ENCODE measurements around the gene HMCES. TPM values are rescaled to one million over a fixed set of nuclear protein-coding genes. Genes with fewer than 3 reads are reported as not detected.
A peak's percentile ranks its signal among the peaks of the same experiment; 100 is the strongest.

Gene HMCES
- total RNA-seq, 2 donors from 2014 or later, result 32.7 to 38.9 TPM

GRCh38 chr3:129271674-129272073 is 7.0 kb upstream of the HMCES start:
- H3K9me3 ChIP-seq, result no peaks in the 10 kb centered on the region
- no peaks in the 10 kb centered on the region for H3K4me1 ChIP-seq
- H3K36me3 ChIP-seq, result peaks cover 97% of the 10 kb centered on the region
- H3K4me3 ChIP-seq, result no peak overlapping the region
- no peak overlapping the region for H3K27ac ChIP-seq
- H3K27me3 ChIP-seq, result no peaks in the 10 kb centered on the region
- DNase-seq (ENCODE audit: low spot score), result no peak
- TF ChIP-seq CTCF (IDR thresholded peaks at IDR 0.05), result no peak

DNA sequence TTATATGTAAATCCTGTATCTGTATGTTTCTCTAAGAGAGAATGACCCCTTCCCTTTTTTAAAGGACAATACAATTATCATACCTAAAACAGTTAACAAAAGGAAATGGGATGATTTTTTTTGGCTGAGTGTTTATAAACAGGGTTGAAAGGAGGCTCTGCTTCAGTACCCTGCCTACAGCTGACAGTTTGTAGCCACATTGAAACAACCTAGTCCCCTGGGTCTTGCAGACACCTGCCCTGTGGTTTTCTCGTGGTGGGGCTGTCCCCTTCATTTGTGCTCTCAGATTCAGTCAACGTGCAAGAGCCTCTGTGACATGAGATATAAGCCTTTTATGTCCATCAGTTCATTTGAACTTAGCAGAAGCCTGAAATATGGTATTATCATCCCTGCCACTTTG is 2.3 kb upstream of the HMCES start:
- peaks cover 0 to 25% of the 10 kb centered on the region in 2 donors for H3K4me1 ChIP-seq
- H3K27me3 ChIP-seq, result no peaks in the 10 kb centered on the region
- H3K4me3 ChIP-seq, result no peak overlapping the region
- no peak for DNase-seq (ENCODE audit: low spot score)
- H3K36me3 ChIP-seq, result peaks cover 63% of the 10 kb centered on the region
- H3K27ac ChIP-seq, result no peak overlapping the region
- no peak for TF ChIP-seq CTCF (IDR thresholded peaks at IDR 0.05)
- no peaks in the 10 kb centered on the region for H3K9me3 ChIP-seq

GRCh38 chr3:129277829-129278271 is 820 bp upstream of the HMCES start:
- DNase-seq (ENCODE audit: low spot score), result no peak

GRCh38 chr3:129278966-129279906 is 566 bp downstream of the HMCES start:
- no peaks in the 10 kb centered on the region for H3K27me3 ChIP-seq
- no peaks in the 10 kb centered on the region for H3K9me3 ChIP-seq
- peak overlapping the region; percentile 64 to 86 for H3K4me3 ChIP-seq
- H3K4me1 ChIP-seq, result peaks cover 0 to 29% of the 10 kb centered on the region in 2 donors
- DNase-seq (ENCODE audit: low spot score), result peak; percentile 67
- no peak for TF ChIP-seq CTCF (IDR thresholded peaks at IDR 0.05)
- peaks cover 36% of the 10 kb centered on the region for H3K36me3 ChIP-seq
- H3K27ac ChIP-seq, result peak overlapping the region; percentile 96 to 97

More at GRCh38 chr3:129277829-129278271, 820 bp upstream of the HMCES start:
- Histone ChIP-seq H3K27ac (peak overlapping the region; percentile 96 to 97), H3K27me3 (no peaks in the 10 kb centered on the region), H3K9me3 (no peaks in the 10 kb centered on the region), H3K4me1 (peaks cover 0 to 25% of the 10 kb centered on the region in 2 donors), H3K36me3 (peaks cover 50% of the 10 kb centered on the region), H3K4me3 (peak overlapping the region in 1 of 2 donors; percentile 86)
- TF ChIP-seq CTCF (IDR thresholded peaks at IDR 0.05), result no peak

DNA sequence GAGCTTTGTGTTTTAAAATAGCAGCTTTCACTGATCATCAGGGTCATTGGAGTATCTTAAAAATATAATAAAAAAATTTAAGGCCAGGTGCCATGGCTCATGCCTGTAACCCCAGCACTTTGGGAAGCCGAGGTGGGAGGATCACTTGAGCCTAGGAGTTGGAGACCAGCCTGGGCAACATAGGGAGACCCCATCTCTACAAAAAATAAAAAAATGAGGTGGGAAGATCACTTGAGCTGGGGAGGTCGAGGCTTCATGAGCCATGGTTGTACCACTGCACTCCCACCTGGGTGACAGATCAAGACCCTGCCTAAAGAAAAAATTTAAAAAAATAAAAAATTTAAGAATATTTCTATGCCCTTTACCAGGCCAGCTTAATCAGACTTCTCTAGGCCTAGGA is 1.5 kb downstream of the HMCES start:
- Histone ChIP-seq H3K4me3 (peak overlapping the region in 1 of 2 donors; percentile 86), H3K9me3 (no peaks in the 10 kb centered on the region), H3K36me3 (peaks cover 26% of the 10 kb centered on the region), H3K27ac (peak overlapping the region; percentile 96 to 97), H3K4me1 (peaks cover 0 to 29% of the 10 kb centered on the region in 2 donors), H3K27me3 (no peaks in the 10 kb centered on the region)
- DNase-seq (ENCODE audit: low spot score), result no peak
- TF ChIP-seq CTCF (IDR thresholded peaks at IDR 0.05), result no peak
